Measurements from ENCODE around the gene PNLIPRP2. TPM values are rescaled to one million over a fixed set of nuclear protein-coding genes. Genes with fewer than 3 reads are reported as not detected.

The PNLIPRP2 gene
- total RNA-seq, 4 donors from 2014 or later: not detected

GRCh38 chr10:116636385-116636784 lies 15.6 kb downstream of the PNLIPRP2 start:
- no peaks in the 10 kb centered on the region for H3K4me1 ChIP-seq
- no peak overlapping the region for H3K27ac ChIP-seq (replicated peaks in 1 of 4)
- TF ChIP-seq POLR2AphosphoS5 (IDR thresholded peaks at IDR 0.05) (no peak), CTCF (IDR thresholded peaks at IDR 0.05) (no peak), POLR2A (IDR thresholded peaks at IDR 0.05; ENCODE audit: low read depth) (no peak), EP300 (IDR thresholded peaks at IDR 0.05) (no peak)
- H3K27me3 ChIP-seq: no peaks in the 10 kb centered on the region
- H3K4me3 ChIP-seq: no peak overlapping the region
- DNase-seq (ENCODE audit: extremely low spot score): no peak
- peaks cover 0 to 7% (median 2%) of the 10 kb centered on the region in 4 donors for H3K9me3 ChIP-seq
- H3K36me3 ChIP-seq: no peaks in the 10 kb centered on the region
- intact Hi-C loops (cut with DNase I): no loop called here

DNA sequence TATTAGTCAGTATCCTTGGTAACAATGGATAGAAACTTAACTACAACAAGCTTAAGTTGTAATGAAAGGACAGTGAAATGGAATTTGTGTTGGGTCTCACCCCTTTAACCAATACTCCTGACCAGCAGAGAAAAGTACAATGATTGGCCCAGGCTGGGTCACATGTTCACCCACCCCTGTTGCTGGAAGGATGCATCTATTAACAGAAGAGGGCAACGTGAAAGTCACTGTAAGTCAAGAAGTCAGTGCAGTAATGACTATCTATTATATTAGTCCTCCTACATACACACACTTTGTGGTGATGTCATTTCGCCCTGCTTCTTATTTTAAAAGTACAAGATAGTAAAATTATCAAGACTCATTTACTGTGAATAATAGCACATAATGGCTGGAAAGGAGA lies 16.2 kb downstream of the PNLIPRP2 start:
- DNase-seq (ENCODE audit: extremely low spot score): no peak
- Histone ChIP-seq H3K36me3 (no peaks in the 10 kb centered on the region), H3K4me3 (no peak overlapping the region), H3K9me3 (peaks cover 0 to 7% (median 2%) of the 10 kb centered on the region in 4 donors), H3K4me1 (no peaks in the 10 kb centered on the region), H3K27ac (replicated peaks in 1 of 4) (no peak overlapping the region), H3K27me3 (no peaks in the 10 kb centered on the region)
- TF ChIP-seq POLR2A (IDR thresholded peaks at IDR 0.05; ENCODE audit: low read depth) (no peak), CTCF (IDR thresholded peaks at IDR 0.05) (no peak), POLR2AphosphoS5 (IDR thresholded peaks at IDR 0.05) (no peak), EP300 (IDR thresholded peaks at IDR 0.05) (no peak)
- intact Hi-C loops (cut with DNase I): no loop called here
- 54% methylated on average over 2 of the region's 2 CpGs for WGBS

GRCh38 chr10:116637830-116638229 lies 17.1 kb downstream of the PNLIPRP2 start:
- WGBS: 25% methylated on average over 1 of the region's 1 CpG
- no peak overlapping the region for H3K27ac ChIP-seq (replicated peaks in 1 of 4)
- H3K27me3 ChIP-seq: no peaks in the 10 kb centered on the region
- intact Hi-C loops (cut with DNase I): no loop called here
- DNase-seq (ENCODE audit: extremely low spot score): no peak
- TF ChIP-seq EP300 (IDR thresholded peaks at IDR 0.05) (no peak), POLR2A (IDR thresholded peaks at IDR 0.05; ENCODE audit: low read depth) (no peak), CTCF (IDR thresholded peaks at IDR 0.05) (no peak), POLR2AphosphoS5 (IDR thresholded peaks at IDR 0.05) (no peak)
- H3K36me3 ChIP-seq: no peaks in the 10 kb centered on the region
- H3K4me3 ChIP-seq: no peak overlapping the region
- no peaks in the 10 kb centered on the region for H3K4me1 ChIP-seq
- peaks cover 0 to 7% (median 2%) of the 10 kb centered on the region in 4 donors for H3K9me3 ChIP-seq

GRCh38 chr10:116646502-116646901 lies 25.7 kb downstream of the PNLIPRP2 start:
- H3K9me3 ChIP-seq: peaks cover 0 to 6% (median 0%) of the 10 kb centered on the region in 4 donors
- intact Hi-C loops (cut with DNase I): no loop called here
- DNase-seq (ENCODE audit: extremely low spot score): peak; percentile 87
- no peak overlapping the region for H3K27ac ChIP-seq (replicated peaks in 1 of 4)
- no peaks in the 10 kb centered on the region for H3K36me3 ChIP-seq
- no peak overlapping the region for H3K4me3 ChIP-seq
- no peaks in the 10 kb centered on the region for H3K4me1 ChIP-seq
- TF ChIP-seq EP300 (IDR thresholded peaks at IDR 0.05): no peak
- TF ChIP-seq CTCF (IDR thresholded peaks at IDR 0.05): no peak
- no peak for TF ChIP-seq POLR2AphosphoS5 (IDR thresholded peaks at IDR 0.05)
- no peak for TF ChIP-seq POLR2A (IDR thresholded peaks at IDR 0.05; ENCODE audit: low read depth)
- WGBS: 93% methylated on average over 4 of the region's 5 CpGs
- peaks cover 0 to 6% (median 0%) of the 10 kb centered on the region in 4 donors for H3K27me3 ChIP-seq

GRCh38 chr10:116648903-116649302 lies 28.1 kb downstream of the PNLIPRP2 start:
- H3K27me3 ChIP-seq: peaks cover 0 to 6% (median 0%) of the 10 kb centered on the region in 4 donors
- no peak overlapping the region for H3K4me3 ChIP-seq
- no peak for TF ChIP-seq CTCF (IDR thresholded peaks at IDR 0.05)
- no peak for TF ChIP-seq POLR2A (IDR thresholded peaks at IDR 0.05; ENCODE audit: low read depth)
- no peak for TF ChIP-seq POLR2AphosphoS5 (IDR thresholded peaks at IDR 0.05)
- TF ChIP-seq EP300 (IDR thresholded peaks at IDR 0.05): no peak
- DNase-seq (ENCODE audit: extremely low spot score): no peak
- peaks cover 0 to 6% (median 0%) of the 10 kb centered on the region in 4 donors for H3K9me3 ChIP-seq
- WGBS: 84% methylated on average over 8 of the region's 8 CpGs
- no peaks in the 10 kb centered on the region for H3K36me3 ChIP-seq
- H3K27ac ChIP-seq (replicated peaks in 1 of 4): no peak overlapping the region
- intact Hi-C loops (cut with DNase I): no loop called here
- no peaks in the 10 kb centered on the region for H3K4me1 ChIP-seq

Data from esophagus muscularis mucosa (tissue), 4 donors.